Measurements from ENCODE around the gene RUBCNL.

Gene RUBCNL

DNA sequence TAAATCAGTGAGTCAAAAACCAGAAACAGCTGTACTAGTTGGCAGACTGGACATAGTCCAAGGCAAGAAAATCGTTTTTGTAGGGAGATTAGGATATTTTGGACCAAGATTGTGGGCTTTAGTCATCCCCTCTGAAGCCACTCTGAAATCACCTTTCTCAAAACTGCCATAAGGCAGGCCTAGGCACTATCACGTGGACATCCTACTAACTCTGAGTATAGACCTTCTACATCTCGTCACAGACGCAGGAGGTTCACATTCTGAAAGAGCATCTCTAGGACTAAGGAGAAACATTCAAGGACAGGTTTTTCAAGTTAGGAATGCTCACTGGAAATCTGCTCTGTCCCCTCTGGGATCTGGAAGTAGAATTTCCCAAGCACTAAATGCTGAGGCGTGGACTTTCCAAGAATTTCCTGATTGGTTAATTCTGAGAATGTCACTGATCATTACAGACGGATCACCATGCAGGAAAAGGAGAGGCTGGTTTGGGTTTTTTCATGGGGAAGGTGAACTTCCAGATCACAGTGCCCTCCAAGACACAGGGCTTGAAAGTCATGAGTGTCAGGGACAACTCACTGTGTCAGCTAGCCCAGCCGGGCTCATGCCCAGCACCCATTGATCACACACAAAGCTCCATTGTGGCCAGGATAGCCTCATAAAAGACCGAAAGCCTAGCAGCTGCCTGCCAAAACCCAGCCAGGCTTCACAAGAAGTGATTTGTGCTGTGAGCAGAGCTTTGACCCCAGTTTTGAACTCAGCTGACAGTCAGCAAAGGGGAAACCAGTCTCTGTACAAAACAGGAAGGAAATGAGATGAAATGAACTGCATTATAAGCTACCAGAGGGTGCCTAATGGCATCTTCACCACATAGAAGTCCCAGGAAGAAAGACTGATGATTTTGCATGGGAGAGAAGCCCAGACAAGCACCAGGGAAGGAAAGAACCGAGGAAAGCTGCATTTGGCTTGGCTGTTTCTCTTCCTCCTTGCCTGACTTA is 2.7 kb upstream of the RUBCNL start:
- Histone ChIP-seq H3F3A (ENCODE audit: control insufficient read depth, insufficient read depth) (peaks cover 18% of the 10 kb centered on the region), H3K27me3 (ENCODE audit: control insufficient read depth, low read length) (peaks cover 6% of the 10 kb centered on the region), H3K4me1 (ENCODE audit: control insufficient read depth, low read length) (peaks cover 72% of the 10 kb centered on the region), H4K20me1 (ENCODE audit: control insufficient read depth, insufficient read depth, low read depth, low read length) (no peaks in the 10 kb centered on the region), H3K9me3 (ENCODE audit: control insufficient read depth, insufficient read depth, low read length) (no peaks in the 10 kb centered on the region), H3K4me2 (ENCODE audit: low read length) (peak overlapping the region; percentile 82), H3K79me2 (ENCODE audit: control insufficient read depth, low read length) (peaks cover 40% of the 10 kb centered on the region), H3K9me2 (replicated peaks; ENCODE audit: control insufficient read depth, low read length) (no peaks in the 10 kb centered on the region), H3K27ac (ENCODE audit: low read depth, low read length) (peak overlapping the region; percentile 95), H3K36me3 (ENCODE audit: control insufficient read depth, low read length) (peaks cover 23% of the 10 kb centered on the region), H3K4me3 (ENCODE audit: low read length) (peak overlapping the region; percentile 94)
- TF ChIP-seq EZH2phosphoT487 (IDR thresholded peaks at IDR 0.05; ENCODE audit: borderline replicate concordance, low read length), result no peak
- TF ChIP-seq, protein P1, sequence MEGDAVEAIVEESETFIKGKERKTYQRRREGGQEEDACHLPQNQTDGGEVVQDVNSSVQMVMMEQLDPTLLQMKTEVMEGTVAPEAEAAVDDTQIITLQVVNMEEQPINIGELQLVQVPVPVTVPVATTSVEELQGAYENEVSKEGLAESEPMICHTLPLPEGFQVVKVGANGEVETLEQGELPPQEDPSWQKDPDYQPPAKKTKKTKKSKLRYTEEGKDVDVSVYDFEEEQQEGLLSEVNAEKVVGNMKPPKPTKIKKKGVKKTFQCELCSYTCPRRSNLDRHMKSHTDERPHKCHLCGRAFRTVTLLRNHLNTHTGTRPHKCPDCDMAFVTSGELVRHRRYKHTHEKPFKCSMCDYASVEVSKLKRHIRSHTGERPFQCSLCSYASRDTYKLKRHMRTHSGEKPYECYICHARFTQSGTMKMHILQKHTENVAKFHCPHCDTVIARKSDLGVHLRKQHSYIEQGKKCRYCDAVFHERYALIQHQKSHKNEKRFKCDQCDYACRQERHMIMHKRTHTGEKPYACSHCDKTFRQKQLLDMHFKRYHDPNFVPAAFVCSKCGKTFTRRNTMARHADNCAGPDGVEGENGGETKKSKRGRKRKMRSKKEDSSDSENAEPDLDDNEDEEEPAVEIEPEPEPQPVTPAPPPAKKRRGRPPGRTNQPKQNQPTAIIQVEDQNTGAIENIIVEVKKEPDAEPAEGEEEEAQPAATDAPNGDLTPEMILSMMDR (IDR thresholded peaks at IDR 0.05; ENCODE audit: low read depth, low read length, poor library complexity, severe bottlenecking), result no peak

DNA sequence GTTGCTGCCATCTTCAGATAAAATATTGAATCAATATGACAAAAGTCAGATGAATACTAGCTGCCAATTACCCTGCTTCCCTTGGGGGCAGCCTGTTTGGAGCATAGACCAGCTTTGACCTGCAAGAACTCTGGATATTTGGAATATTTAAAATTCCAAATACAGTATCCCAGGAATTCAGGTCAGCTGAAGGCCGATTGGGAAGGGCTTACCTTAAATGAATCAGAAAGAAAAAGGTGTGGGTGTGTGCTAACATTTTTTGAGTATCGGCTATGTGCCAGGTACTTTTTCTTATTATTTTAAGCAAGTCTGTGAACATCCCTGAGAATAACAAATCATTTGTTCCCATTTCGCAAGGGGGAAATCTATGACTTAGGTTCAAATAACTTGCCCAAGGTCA is 1.8 kb upstream of the RUBCNL start:
- H3K27me3 ChIP-seq (ENCODE audit: control insufficient read depth, low read length), result peaks cover 6% of the 10 kb centered on the region
- peak overlapping the region; percentile 94 for H3K4me3 ChIP-seq (ENCODE audit: low read length)
- H3F3A ChIP-seq (ENCODE audit: control insufficient read depth, insufficient read depth), result peaks cover 27% of the 10 kb centered on the region
- peaks cover 73% of the 10 kb centered on the region for H3K4me1 ChIP-seq (ENCODE audit: control insufficient read depth, low read length)
- H3K27ac ChIP-seq (ENCODE audit: low read depth, low read length), result peak overlapping the region; percentile 95
- H3K9me2 ChIP-seq (replicated peaks; ENCODE audit: control insufficient read depth, low read length), result no peaks in the 10 kb centered on the region
- H3K4me2 ChIP-seq (ENCODE audit: low read length), result peak overlapping the region; percentile 82
- H3K79me2 ChIP-seq (ENCODE audit: control insufficient read depth, low read length), result peaks cover 45% of the 10 kb centered on the region
- TF ChIP-seq EZH2phosphoT487 (IDR thresholded peaks at IDR 0.05; ENCODE audit: borderline replicate concordance, low read length), result no peak
- TF ChIP-seq, protein P1 (IDR thresholded peaks at IDR 0.05; ENCODE audit: low read depth, low read length, poor library complexity, severe bottlenecking), result no peak
- peaks cover 32% of the 10 kb centered on the region for H3K36me3 ChIP-seq (ENCODE audit: control insufficient read depth, low read length)
- no peaks in the 10 kb centered on the region for H3K9me3 ChIP-seq (ENCODE audit: control insufficient read depth, insufficient read depth, low read length)
- H4K20me1 ChIP-seq (ENCODE audit: control insufficient read depth, insufficient read depth, low read depth, low read length), result no peaks in the 10 kb centered on the region

DNA sequence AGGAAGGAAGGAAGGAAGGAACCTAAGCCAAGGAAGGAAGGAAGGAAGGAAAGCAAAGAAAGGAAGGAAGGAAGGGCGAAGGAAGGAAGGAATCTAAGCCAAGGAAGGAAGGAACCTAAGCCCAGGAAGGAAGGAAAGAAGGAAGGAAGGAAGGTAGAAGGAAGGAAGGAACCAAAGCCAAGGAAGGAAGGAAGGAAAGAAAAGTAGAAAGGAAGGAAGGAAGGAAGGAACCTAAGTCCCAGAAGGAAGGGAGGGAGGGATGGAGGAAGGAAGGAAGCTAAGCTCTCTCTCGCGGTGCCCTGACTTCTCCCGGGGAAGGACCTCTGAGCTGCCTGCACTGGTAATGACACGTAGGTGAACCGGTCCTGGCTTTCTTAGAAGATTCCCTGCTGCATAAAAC is 1.3 kb upstream of the RUBCNL start:
- TF ChIP-seq, protein P1 (IDR thresholded peaks at IDR 0.05; ENCODE audit: low read depth, low read length, poor library complexity, severe bottlenecking), result no peak
- TF ChIP-seq EZH2phosphoT487 (IDR thresholded peaks at IDR 0.05; ENCODE audit: borderline replicate concordance, low read length), result no peak
- peaks cover 36% of the 10 kb centered on the region for H3K36me3 ChIP-seq (ENCODE audit: control insufficient read depth, low read length)
- H3K79me2 ChIP-seq (ENCODE audit: control insufficient read depth, low read length), result peaks cover 51% of the 10 kb centered on the region
- peak overlapping the region; percentile 94 for H3K4me3 ChIP-seq (ENCODE audit: low read length)
- peaks cover 6% of the 10 kb centered on the region for H3K27me3 ChIP-seq (ENCODE audit: control insufficient read depth, low read length)
- H3K9me3 ChIP-seq (ENCODE audit: control insufficient read depth, insufficient read depth, low read length), result no peaks in the 10 kb centered on the region
- peak overlapping the region; percentile 95 for H3K27ac ChIP-seq (ENCODE audit: low read depth, low read length)
- H3F3A ChIP-seq (ENCODE audit: control insufficient read depth, insufficient read depth), result peaks cover 33% of the 10 kb centered on the region
- H3K9me2 ChIP-seq (replicated peaks; ENCODE audit: control insufficient read depth, low read length), result no peaks in the 10 kb centered on the region
- H4K20me1 ChIP-seq (ENCODE audit: control insufficient read depth, insufficient read depth, low read depth, low read length), result no peaks in the 10 kb centered on the region
- H3K4me1 ChIP-seq (ENCODE audit: control insufficient read depth, low read length), result peaks cover 73% of the 10 kb centered on the region
- H3K4me2 ChIP-seq (ENCODE audit: low read length), result peak overlapping the region; percentile 82
